H9 (cell line): ENCODE results near the gene SPEN. TPM values are rescaled to one million over a fixed set of nuclear protein-coding genes. Genes with fewer than 3 reads are reported as not detected.

Source experiments
- DNase-seq: peaks from one replicate; pipeline ENCODE4 v3.0.0-alpha.2; 2017
- H2AFZ ChIP-seq: one replicate; pipeline ENCODE4 v1.6.1; 2013; ENCODE audit warnings: mild to moderate bottlenecking, low read length, control low read depth, moderate library complexity
- H2AK5ac ChIP-seq: 2 replicates; pipeline ENCODE4 v1.6.1; 2013; ENCODE audit warnings: low read length, control low read depth, mixed read lengths; ENCODE audit not compliant: insufficient read length
- H2BK120ac ChIP-seq: one replicate; pipeline ENCODE4 v1.6.1; 2013; ENCODE audit warnings: low read depth, mild to moderate bottlenecking, low read length, control low read depth, inconsistent platforms; ENCODE audit not compliant: poor library complexity, severe bottlenecking
- H2BK12ac ChIP-seq: 2 replicates; pipeline ENCODE4 v1.6.1; 2013; ENCODE audit warnings: low read length, control low read depth, mixed read lengths, low read depth; ENCODE audit not compliant: insufficient read length
- H2BK15ac ChIP-seq: 2 replicates; pipeline ENCODE4 v1.6.1; 2013; ENCODE audit warnings: low read depth, low read length, control low read depth
- H2BK20ac ChIP-seq: one replicate; pipeline ENCODE4 v1.6.1; 2013; ENCODE audit warnings: low read depth, mild to moderate bottlenecking, low read length, control low read depth, inconsistent platforms; ENCODE audit not compliant: poor library complexity, severe bottlenecking
- H2BK5ac ChIP-seq: 2 replicates; pipeline ENCODE4 v1.6.1; 2013; ENCODE audit warnings: low read length, control low read depth, mixed read lengths; ENCODE audit not compliant: insufficient read length
- H3K14ac ChIP-seq: 2 replicates; pipeline ENCODE4 v1.6.1; 2013; ENCODE audit warnings: low read length, control low read depth; ENCODE audit not compliant: insufficient read depth
- H3K18ac ChIP-seq: 2 replicates; pipeline ENCODE4 v1.6.1; 2013; ENCODE audit warnings: low read depth, mild to moderate bottlenecking, mixed read lengths, low read length, control low read depth; ENCODE audit not compliant: insufficient read length
- H3K23ac ChIP-seq: 2 replicates; pipeline ENCODE4 v1.6.1; 2013; ENCODE audit warnings: low read length, control low read depth, mixed read lengths, low read depth; ENCODE audit not compliant: insufficient read length
- H3K23me2 ChIP-seq: 2 replicates; pipeline ENCODE4 v1.6.1; 2013; ENCODE audit warnings: low read depth, mild to moderate bottlenecking, mixed read lengths, low read length, control low read depth; ENCODE audit not compliant: insufficient read length, poor library complexity, severe bottlenecking
- H3K27ac ChIP-seq: 2 replicates; pipeline ENCODE4 v1.5.1; 2013; ENCODE audit warnings: low read length, control low read depth, mixed read lengths, low read depth; ENCODE audit not compliant: insufficient read length
- H3K27me3 ChIP-seq: 2 replicates; pipeline ENCODE4 v1.6.1; 2013; ENCODE audit warnings: low read length, control low read depth, inconsistent platforms; ENCODE audit not compliant: insufficient read depth
- H3K4ac ChIP-seq: 2 replicates; pipeline ENCODE4 v1.6.1; 2013; ENCODE audit warnings: low read depth, mild to moderate bottlenecking, control low read depth, inconsistent platforms, low read length, moderate library complexity
- H3K4me1 ChIP-seq: 2 replicates; pipeline ENCODE4 v1.6.1; 2013; ENCODE audit warnings: low read length, control low read depth, inconsistent platforms; ENCODE audit not compliant: insufficient read depth
- H3K4me2 ChIP-seq: 2 replicates; pipeline ENCODE4 v1.6.1; 2013; ENCODE audit warnings: low read length, control low read depth, mixed read lengths; ENCODE audit not compliant: insufficient read length, insufficient read depth
- H3K56ac ChIP-seq: 2 replicates; pipeline ENCODE4 v1.6.1; 2013; ENCODE audit warnings: low read depth, mild to moderate bottlenecking, mixed read lengths, low read length, control low read depth; ENCODE audit not compliant: insufficient read length
- H3K79me1 ChIP-seq: 2 replicates; pipeline ENCODE4 v1.6.1; 2013; ENCODE audit warnings: low read depth, mild to moderate bottlenecking, moderate library complexity, low read length, control low read depth, inconsistent platforms; ENCODE audit not compliant: insufficient read depth, poor library complexity, severe bottlenecking
- H3K79me2 ChIP-seq: 2 replicates; pipeline ENCODE4 v1.6.1; 2013; ENCODE audit warnings: low read length, control low read depth, inconsistent platforms; ENCODE audit not compliant: insufficient read depth
- H3K9ac ChIP-seq: 2 replicates; pipeline ENCODE4 v1.6.1; 2013; ENCODE audit warnings: low read length, control low read depth, mixed read lengths; ENCODE audit not compliant: insufficient read length; ENCODE audit errors: extremely low read depth
- H3K9me3 ChIP-seq: one replicate; pipeline ENCODE4 v1.6.1; 2013; ENCODE audit warnings: low read depth, low read length, inconsistent platforms; ENCODE audit not compliant: control insufficient read depth
- H3T11ph ChIP-seq: one replicate; pipeline ENCODE4 v1.6.1; 2013; ENCODE audit warnings: mild to moderate bottlenecking, low read length, control low read depth, inconsistent platforms
- H4K20me1 ChIP-seq: one replicate; pipeline ENCODE4 v1.6.1; 2013; ENCODE audit not compliant: control insufficient read depth, insufficient read length, insufficient read depth
- H4K5ac ChIP-seq: 2 replicates; pipeline ENCODE4 v1.6.1; 2013; ENCODE audit warnings: low read depth, mild to moderate bottlenecking, mixed read lengths, low read length, control low read depth; ENCODE audit not compliant: insufficient read length
- H4K8ac ChIP-seq: replicated peaks from 2 replicates; pipeline ENCODE4 v1.6.1; 2013; ENCODE audit warnings: low read length, control low read depth, mixed read lengths, low read depth; ENCODE audit not compliant: insufficient read length
- H4K91ac ChIP-seq: 2 replicates; pipeline ENCODE4 v1.6.1; 2013; ENCODE audit warnings: low read depth, mild to moderate bottlenecking, moderate library complexity, mixed read lengths, low read length, control low read depth; ENCODE audit not compliant: insufficient read length
- H3K27ac Mint-ChIP-seq, 3 experiments: 2 replicates in 2 of 3; 3 replicates in 1 of 3; pipeline ENCODE4 v1.8.0; 2020 to 2021; ENCODE audit warnings: mixed read lengths in 3 of 3, mild to moderate bottlenecking in 1 of 3, moderate library complexity in 1 of 3
- H3K27me3 Mint-ChIP-seq: 2 replicates; pipeline ENCODE4 v1.8.0; 2021; ENCODE audit warnings: low read depth, mild to moderate bottlenecking, moderate library complexity, mixed read lengths
- H3K36me3 Mint-ChIP-seq, 3 experiments: 2 replicates in 2 of 3; 3 replicates in 1 of 3; pipeline ENCODE4 v1.8.0; 2020 to 2021; ENCODE audit warnings: low read depth in 3 of 3, mixed read lengths in 3 of 3; ENCODE audit not compliant: insufficient read depth in 1 of 3
- H3K4me1 Mint-ChIP-seq, 2 experiments: 2 replicates each; pipeline ENCODE4 v1.8.0; 2020; ENCODE audit warnings: mixed read lengths in 2 of 2
- H3K4me3 Mint-ChIP-seq, 2 experiments: 2 replicates in 1 of 2; 3 replicates in 1 of 2; pipeline ENCODE4 v1.8.0; 2020 to 2021; ENCODE audit warnings: mild to moderate bottlenecking in 2 of 2, mixed read lengths in 2 of 2, moderate library complexity in 1 of 2
- H3K9me3 Mint-ChIP-seq, 2 experiments: 2 replicates in 1 of 2; 3 replicates in 1 of 2; pipeline ENCODE4 v1.8.0; 2020; ENCODE audit warnings: mild to moderate bottlenecking in 2 of 2, mixed read lengths in 2 of 2, moderate library complexity in 1 of 2
- WGBS: extraction: QIAGEN DNeasy Blood & Tissue Kit; methylation state at CpG from one replicate; pipeline ENCODE4 v1.1.7; 2013; ENCODE audit warnings: missing lambda C conversion rate, low lambda C conversion rate, mixed read lengths; ENCODE audit not compliant: insufficient read length; ENCODE audit errors: extremely low coverage; 5-methylcytosine and 5-hydroxymethylcytosine counted together
- total RNA-seq: library from RNA; stranded (reverse); gene quantifications from 2 replicates; pipeline ENCODE4 v1.2.1, GENCODE V29; 2021
- TF ChIP-seq, protein P1 (sequence below): fragments of 200-600 bp; sonication (generic); conservative IDR thresholded peaks from 3 replicates; pipeline ENCODE4 v1.8.0; 2021; ENCODE audit warnings: antibody characterized with exemption, mild to moderate bottlenecking

The SPEN gene
- total RNA-seq, 1 experiment from 2014 or later, result 59.6 TPM

DNA sequence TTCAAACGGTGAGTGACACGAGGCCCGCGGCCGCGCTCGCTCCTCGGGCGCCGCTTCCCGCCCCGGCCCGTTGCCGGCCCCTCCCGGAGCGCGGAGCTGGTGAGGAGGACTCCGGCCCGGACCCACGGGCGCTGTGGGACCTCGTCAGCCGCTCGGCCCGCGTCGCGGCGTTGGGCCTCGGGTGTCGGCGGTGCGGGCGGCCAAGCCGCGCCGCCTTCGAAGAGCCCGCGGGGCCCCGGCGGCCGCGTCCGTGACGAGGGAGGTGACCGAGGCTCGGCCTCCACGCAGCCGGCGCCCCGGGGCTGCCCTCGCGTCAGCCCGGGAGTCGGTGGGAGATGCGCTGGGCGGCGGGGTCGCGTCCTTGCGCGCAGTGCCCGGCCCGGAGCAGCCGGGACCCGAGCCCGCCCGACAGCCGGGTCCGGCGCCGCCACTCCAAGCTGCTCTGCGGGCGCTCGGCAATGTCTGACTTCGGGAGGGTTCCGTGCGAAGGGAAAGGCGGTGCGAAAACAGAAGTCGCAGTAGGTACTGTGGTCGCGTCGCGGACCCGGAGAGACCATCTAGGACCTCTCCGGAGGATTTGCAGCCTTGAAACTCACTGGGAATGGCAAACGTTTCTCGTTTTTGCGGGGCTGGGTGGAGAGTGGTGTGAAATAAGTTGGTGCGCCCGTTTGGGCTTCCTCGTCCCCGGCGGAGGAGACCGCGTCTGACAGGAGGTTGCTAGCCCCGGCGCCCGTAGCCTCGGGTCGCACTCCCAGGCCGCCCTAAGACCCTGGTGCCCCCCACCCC lies 829 bp downstream of the SPEN start:
- Histone ChIP-seq H2BK20ac (no peak overlapping the region), H2AFZ (no peak overlapping the region), H2BK15ac (no peak overlapping the region), H3K27ac (no peak overlapping the region), H2BK12ac (no peak overlapping the region), H3K9me3 (no peaks in the 10 kb centered on the region), H3K4me2 (peak overlapping the region; percentile 78), H3K18ac (no peak overlapping the region), H3K4me1 (peaks cover 2% of the 10 kb centered on the region; the same call in 1 of the 2 replicates), H2BK120ac (no peak overlapping the region), H3T11ph (no peak overlapping the region), H4K20me1 (no peaks in the 10 kb centered on the region), H3K56ac (no peak overlapping the region), H4K5ac (no peak overlapping the region), H2BK5ac (no peak overlapping the region), H3K79me2 (peaks cover 13% of the 10 kb centered on the region; the same call in 1 of the 2 replicates), H3K23ac (no peak overlapping the region), H3K4ac (no peak overlapping the region), H3K9ac (peak overlapping the region; percentile 72), H4K8ac (no peak overlapping the region), H4K91ac (no peak overlapping the region), H2AK5ac (no peak overlapping the region), H3K23me2 (peaks cover 21% of the 10 kb centered on the region), H3K14ac (peak overlapping the region; percentile 78; the same call in 1 of the 2 replicates), H3K79me1 (no peaks in the 10 kb centered on the region), H3K27me3 (no peaks in the 10 kb centered on the region)
- H3K4me3 Mint-ChIP-seq, result peak overlapping the region; percentile 86 to 99
- DNase-seq, result peak; percentile 50
- H3K9me3 Mint-ChIP-seq, result no peaks in the 10 kb centered on the region; a peak in 1 of 5 replicates
- H3K4me1 Mint-ChIP-seq, result peaks cover 32 to 35% of the 10 kb centered on the region in 2 experiments
- H3K36me3 Mint-ChIP-seq, result peaks cover 0 to 2% (median 0%) of the 10 kb centered on the region in 3 experiments; a peak in 1 of 7 replicates
- H3K27ac Mint-ChIP-seq, result peak overlapping the region; percentile 99 to 100 (median 99)
- no peaks in the 10 kb centered on the region; the same call in 1 of the 2 replicates for H3K27me3 Mint-ChIP-seq
- TF ChIP-seq, protein P1, sequence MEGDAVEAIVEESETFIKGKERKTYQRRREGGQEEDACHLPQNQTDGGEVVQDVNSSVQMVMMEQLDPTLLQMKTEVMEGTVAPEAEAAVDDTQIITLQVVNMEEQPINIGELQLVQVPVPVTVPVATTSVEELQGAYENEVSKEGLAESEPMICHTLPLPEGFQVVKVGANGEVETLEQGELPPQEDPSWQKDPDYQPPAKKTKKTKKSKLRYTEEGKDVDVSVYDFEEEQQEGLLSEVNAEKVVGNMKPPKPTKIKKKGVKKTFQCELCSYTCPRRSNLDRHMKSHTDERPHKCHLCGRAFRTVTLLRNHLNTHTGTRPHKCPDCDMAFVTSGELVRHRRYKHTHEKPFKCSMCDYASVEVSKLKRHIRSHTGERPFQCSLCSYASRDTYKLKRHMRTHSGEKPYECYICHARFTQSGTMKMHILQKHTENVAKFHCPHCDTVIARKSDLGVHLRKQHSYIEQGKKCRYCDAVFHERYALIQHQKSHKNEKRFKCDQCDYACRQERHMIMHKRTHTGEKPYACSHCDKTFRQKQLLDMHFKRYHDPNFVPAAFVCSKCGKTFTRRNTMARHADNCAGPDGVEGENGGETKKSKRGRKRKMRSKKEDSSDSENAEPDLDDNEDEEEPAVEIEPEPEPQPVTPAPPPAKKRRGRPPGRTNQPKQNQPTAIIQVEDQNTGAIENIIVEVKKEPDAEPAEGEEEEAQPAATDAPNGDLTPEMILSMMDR, result no peak
- WGBS, result no CpG with 5 or more reads among the region's 104 CpGs
